Activated T-cell treated with anti-CD3 and anti-CD28 coated beads, Interleukin-2, amount 50 U/mL, for 1 hour (primary cell): ENCODE data around the gene NCAM2.

ENCODE experiments used
- DNase-seq: peaks from one replicate; pipeline ENCODE4 v3.0.0-alpha.2; 2020

NCAM2 gene

GRCh38 chr21:21179619-21180298 is 181.6 kb downstream of the NCAM2 start:
- no peak for DNase-seq

DNA sequence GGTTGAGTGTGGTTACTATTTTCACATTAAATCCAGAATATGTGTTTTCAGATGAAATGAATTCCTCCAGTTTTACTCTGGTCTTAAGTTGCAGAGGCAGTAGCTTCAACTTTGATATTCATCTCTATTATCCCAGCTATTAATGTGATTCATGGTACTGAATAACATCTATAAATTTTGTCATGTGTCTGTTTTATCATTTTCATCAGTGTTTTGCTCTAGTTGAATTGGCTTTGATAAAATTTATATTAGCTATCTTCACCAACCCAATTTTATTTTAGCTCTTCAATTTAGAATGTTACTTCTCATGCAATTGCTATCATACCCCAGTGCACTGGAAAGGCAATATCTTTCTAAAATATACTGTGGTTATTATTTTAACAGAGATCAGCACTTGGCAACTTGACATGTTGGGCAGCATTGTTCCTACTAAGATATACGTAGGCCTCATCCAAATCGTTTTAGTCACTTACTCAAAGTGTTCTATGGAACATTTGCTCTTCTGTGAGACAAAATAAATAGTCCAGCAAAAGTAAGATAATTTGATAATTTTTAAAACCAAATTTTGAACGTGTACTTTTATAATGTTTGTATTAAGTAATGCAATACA is 184.3 kb downstream of the NCAM2 start:
- DNase-seq: no peak

GRCh38 chr21:21183092-21183491 is 184.9 kb downstream of the NCAM2 start:
- DNase-seq: no peak

GRCh38 chr21:21184771-21185528 is 186.7 kb downstream of the NCAM2 start:
- no peak for DNase-seq

DNA sequence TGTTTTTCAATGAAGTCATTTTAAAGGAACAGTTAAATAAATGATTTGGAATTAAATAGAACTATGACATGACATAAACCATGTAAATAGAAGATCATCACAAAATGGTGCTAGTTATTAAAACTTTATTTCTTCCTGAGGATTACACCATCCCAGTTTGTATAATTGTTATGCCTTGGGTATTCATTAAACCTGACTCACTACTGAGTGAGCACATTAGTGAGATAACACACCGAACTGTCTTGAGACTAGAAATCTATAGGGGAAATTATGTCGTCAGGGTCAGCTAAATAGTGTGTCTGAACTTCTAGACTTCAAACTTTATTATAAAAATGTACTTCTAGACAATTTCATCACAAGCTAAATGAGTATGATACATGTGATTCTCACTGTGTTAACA is 189.4 kb downstream of the NCAM2 start:
- DNase-seq: no peak

GRCh38 chr21:21188513-21189195 is 190.4 kb downstream of the NCAM2 start:
- no peak for DNase-seq

- DNase-seq: no peak
These were observed 197.3 kb downstream of the NCAM2 start for GRCh38 chr21:21195417-21195943.

GRCh38 chr21:21196087-21196486 is 197.9 kb downstream of the NCAM2 start:
- DNase-seq: no peak

DNA sequence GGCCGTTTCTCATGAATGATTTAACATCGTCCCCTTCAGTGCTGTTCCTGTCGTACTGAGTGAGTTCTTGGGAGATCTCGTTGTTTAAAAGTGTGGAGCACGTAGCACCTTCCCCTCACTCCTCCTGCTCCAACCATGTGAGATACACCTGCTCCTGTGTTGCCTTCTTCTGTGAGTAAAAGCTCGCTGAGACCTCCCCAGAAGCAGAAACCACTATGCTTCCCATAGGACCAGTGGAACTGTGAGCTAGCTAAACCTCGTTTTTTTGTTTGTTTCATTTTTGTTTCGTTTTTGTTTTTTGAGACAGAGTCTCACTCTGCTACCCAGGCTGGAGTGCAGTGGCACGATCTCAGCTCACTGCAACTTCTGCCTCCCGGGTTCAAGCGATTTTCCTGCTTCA is 198.6 kb downstream of the NCAM2 start:
- DNase-seq: no peak

- no peak for DNase-seq
These were observed 201.3 kb downstream of the NCAM2 start for GRCh38 chr21:21199342-21200102.

DNA sequence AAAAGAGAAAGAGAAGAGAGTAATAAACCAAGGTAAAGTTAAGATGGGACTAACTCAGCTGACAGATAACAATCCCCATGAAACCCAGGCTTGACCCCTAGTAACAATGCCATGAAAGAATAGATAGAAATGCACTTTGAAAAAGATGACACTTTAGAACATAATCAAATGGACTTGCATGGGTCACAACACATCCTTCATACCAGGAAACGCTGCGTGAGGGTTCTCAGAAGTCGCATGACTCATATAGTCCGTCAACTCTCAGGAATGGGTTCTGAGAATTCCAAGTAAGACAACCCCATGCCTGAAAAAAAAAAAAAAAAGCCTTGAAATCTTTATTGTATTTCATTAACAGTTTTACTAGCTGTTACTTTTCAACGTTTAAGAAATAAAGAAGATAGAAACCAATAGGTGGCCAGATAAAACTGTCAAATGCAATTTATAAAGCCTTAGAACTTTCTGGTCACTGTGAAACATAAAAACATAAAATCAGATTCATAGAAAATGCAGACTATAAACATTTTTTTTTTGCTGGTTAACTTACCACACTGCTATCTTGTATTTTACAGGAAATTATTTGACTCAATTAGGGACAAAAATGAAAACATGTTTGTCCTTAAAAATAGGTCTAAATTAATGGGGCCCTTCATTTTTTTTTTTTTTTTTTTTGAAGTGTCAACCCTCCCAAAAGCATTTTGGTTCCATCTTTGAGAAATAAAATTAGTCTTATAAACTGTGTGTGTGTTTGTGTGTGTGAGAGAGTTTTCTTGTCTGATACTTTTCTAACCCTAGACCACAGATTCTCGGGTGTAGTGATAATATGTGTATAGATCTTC is 202.1 kb downstream of the NCAM2 start:
- DNase-seq: no peak

DNA sequence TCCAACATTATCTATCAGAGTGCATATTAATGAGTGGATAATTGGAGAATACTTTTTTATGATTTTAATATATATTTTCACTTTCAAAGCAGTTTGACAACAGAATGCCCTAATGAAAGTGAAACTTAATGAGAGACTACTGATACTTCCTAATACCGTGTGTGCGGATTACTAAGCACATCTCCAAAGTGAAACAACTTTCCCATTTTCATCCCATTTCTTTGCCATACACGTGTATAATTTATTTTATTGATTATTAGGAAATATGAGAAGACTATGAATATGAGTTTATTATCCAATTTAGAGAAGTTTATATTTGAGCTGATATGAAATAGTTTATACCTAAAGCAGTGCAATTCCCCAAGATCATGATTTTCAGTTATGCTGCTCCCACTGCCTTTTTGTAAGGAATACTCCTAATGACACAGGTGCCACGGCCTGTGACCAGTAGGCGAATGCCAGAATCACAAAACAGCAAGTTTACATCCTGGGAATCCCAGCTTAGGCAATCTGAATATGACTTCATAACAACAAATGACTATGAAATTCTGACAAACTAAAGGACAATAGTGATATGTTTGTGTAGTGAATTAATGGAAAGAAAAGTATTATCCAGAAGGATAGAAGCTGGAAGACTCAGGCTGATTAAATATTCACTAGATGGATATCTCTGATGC is 202.9 kb downstream of the NCAM2 start:
- no peak for DNase-seq

DNA sequence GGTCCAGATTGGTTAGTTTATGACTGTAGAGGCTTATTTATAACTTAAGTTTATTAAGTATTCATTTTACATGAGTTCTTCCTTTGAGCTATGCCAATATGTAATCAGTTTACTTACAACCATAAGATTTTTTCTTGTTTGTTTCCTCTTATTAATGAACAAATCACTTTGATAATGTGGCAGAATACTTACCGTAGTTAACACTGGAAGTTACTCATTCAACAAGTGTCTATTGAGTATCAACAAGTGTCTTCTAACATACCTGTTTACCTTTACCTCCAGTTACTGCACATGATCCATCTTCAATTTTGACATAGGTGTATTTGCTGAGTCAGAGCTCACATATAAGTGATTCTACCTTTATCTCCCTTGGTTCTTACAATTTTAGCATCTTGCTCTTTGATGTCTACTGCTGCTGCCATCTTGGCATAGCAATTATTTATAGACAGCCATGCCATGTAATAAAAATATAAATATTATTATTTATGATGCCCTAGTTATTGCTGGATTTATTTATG is 205.7 kb downstream of the NCAM2 start:
- no peak for DNase-seq

DNA sequence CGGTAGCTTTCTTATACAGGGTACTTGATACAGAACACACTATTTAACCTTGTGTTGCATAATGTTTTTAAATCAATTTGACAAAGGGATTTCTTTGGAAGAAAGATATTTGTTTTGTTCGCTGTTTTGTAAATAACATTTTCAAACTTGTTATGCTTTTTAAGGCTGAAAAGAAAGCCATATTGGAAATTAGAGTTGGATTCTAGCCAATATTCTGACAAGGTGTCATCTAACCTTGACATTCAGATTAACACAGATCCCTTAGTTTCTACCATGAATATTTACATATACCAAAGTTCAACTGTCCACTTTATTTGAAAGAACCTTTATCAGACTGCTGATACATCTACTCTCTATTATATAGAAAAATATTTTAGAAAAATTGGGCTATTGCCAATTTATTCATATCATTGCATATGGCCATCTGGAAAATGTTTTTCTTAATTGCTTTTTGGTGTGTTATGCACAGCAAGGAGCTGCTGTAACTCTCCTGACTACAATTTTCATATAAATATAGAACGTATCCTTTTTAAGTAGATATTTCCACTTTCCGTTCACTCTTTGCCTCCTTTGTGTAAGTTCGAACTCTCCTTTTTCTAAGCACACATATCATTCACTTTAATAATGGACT is 206.3 kb downstream of the NCAM2 start:
- DNase-seq: no peak

GRCh38 chr21:21205604-21206003 is 207.4 kb downstream of the NCAM2 start:
- DNase-seq: no peak

GRCh38 chr21:21210552-21210951 is 212.3 kb downstream of the NCAM2 start:
- DNase-seq: no peak

- DNase-seq: no peak
These were observed 215.1 kb downstream of the NCAM2 start for GRCh38 chr21:21213297-21213696.

GRCh38 chr21:21216047-21216446 is 217.8 kb downstream of the NCAM2 start:
- no peak for DNase-seq

DNA sequence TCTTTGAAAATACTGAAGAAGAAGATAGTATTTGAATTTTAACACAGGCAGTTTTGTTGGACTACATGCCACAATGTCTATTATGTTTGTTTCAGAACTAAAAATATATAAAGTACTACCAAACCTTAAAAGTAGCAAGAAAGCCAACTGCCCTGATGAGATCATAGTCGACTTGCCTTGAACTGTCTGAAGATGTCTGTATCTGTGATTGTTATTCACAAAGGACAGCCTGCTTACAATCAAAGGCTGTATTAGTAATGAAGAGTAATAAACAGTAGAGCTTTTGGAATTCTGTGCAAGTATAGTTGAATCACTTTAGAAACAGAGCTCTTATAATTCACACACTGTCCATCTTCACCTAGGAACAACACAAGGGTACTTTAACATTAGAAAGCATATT is 228.3 kb downstream of the NCAM2 start:
- DNase-seq: no peak

- no peak for DNase-seq
These were observed 232.5 kb downstream of the NCAM2 start for GRCh38 chr21:21230672-21231071.
